Measurements from ENCODE around the gene BBS1. TPM values are rescaled to one million over a fixed set of nuclear protein-coding genes. Genes with fewer than 3 reads are reported as not detected.
"Not testable (repeated sequence)": the region's sequence is repeated elsewhere in the genome, so short reads cannot be mapped to it uniquely, and the experiment has no call there.

The BBS1 gene
- total RNA-seq, 1 donor from 2014 or later = 33.5 TPM

GRCh38 chr11:66531841-66532240 is 21.4 kb downstream of the BBS1 start:
- Histone ChIP-seq H3K27me3 (no peaks in the 10 kb centered on the region), H3K9me3 (no peaks in the 10 kb centered on the region), H3K36me3 (peaks cover 24% of the 10 kb centered on the region), H3K4me3 (no peak overlapping the region), H3K4me1 (no peaks in the 10 kb centered on the region), H3K27ac (no peak overlapping the region)
- intact Hi-C loops (cut with DNase I) = no loop called here
- TF ChIP-seq CTCF (IDR thresholded peaks at IDR 0.05) = no peak
- DNase-seq (no peak), ATAC-seq (no peak)

- H3K4me1 ChIP-seq = no peaks in the 10 kb centered on the region
- H3K36me3 ChIP-seq = peaks cover 18% of the 10 kb centered on the region
Observed at GRCh38 chr11:66532784-66533183, 22.3 kb downstream of the BBS1 start.

GRCh38 chr11:66539170-66539869 is 28.9 kb downstream of the BBS1 start:
- no peak overlapping the region for H3K4me3 ChIP-seq
- no peaks in the 10 kb centered on the region for H3K27me3 ChIP-seq
- peaks cover 27% of the 10 kb centered on the region for H3K36me3 ChIP-seq

More at GRCh38 chr11:66532784-66533183, 22.3 kb downstream of the BBS1 start:
- no peaks in the 10 kb centered on the region for H3K9me3 ChIP-seq
- no peak overlapping the region for H3K4me3 ChIP-seq
- no peak overlapping the region for H3K27ac ChIP-seq
- ATAC-seq (no peak), DNase-seq (no peak)
- no peak for TF ChIP-seq CTCF (IDR thresholded peaks at IDR 0.05)
- H3K27me3 ChIP-seq = no peaks in the 10 kb centered on the region
- intact Hi-C loops (cut with DNase I) = no loop called here

GRCh38 chr11:66539870-66540213 is 29.4 kb downstream of the BBS1 start:
- Histone ChIP-seq H3K36me3 (peaks cover 27% of the 10 kb centered on the region), H3K9me3 (no peaks in the 10 kb centered on the region), H3K4me3 (no peak overlapping the region), H3K4me1 (peaks cover 17% of the 10 kb centered on the region), H3K27me3 (no peaks in the 10 kb centered on the region), H3K27ac (no peak overlapping the region)
- ATAC-seq (no peak), DNase-seq (no peak)
- intact Hi-C loops (cut with DNase I) = no loop called here
- no peak for TF ChIP-seq CTCF (IDR thresholded peaks at IDR 0.05)

More at GRCh38 chr11:66539170-66539869, 28.9 kb downstream of the BBS1 start:
- intact Hi-C loops (cut with DNase I) = no loop called here
- no peak overlapping the region for H3K27ac ChIP-seq
- no peak for TF ChIP-seq CTCF (IDR thresholded peaks at IDR 0.05)
- ATAC-seq = no peak
- H3K4me1 ChIP-seq = peaks cover 11% of the 10 kb centered on the region
- H3K9me3 ChIP-seq = no peaks in the 10 kb centered on the region
- no peak for DNase-seq

- H3K27me3 ChIP-seq; intact Hi-C loops (cut with DNase I); H3K4me3 ChIP-seq; DNase-seq; ATAC-seq; H3K9me3 ChIP-seq; H3K27ac ChIP-seq: not testable (repeated sequence)
- peaks cover 27% of the 10 kb centered on the region for H3K36me3 ChIP-seq
- peaks cover 22% of the 10 kb centered on the region for H3K4me1 ChIP-seq
Observed at GRCh38 chr11:66540598-66540997, 30.2 kb downstream of the BBS1 start.

GRCh38 chr11:66541892-66542291 is 31.5 kb downstream of the BBS1 start:
- TF ChIP-seq CTCF (IDR thresholded peaks at IDR 0.05) = no peak

More at GRCh38 chr11:66541892-66542291, 31.5 kb downstream of the BBS1 start:
- Histone ChIP-seq H3K27ac (no peak overlapping the region), H3K9me3 (no peaks in the 10 kb centered on the region), H3K36me3 (peaks cover 27% of the 10 kb centered on the region), H3K4me1 (peaks cover 27% of the 10 kb centered on the region), H3K27me3 (no peaks in the 10 kb centered on the region), H3K4me3 (no peak overlapping the region)
- intact Hi-C loops (cut with DNase I) = no loop called here
- ATAC-seq (no peak), DNase-seq (no peak)
